Esophagus squamous epithelium (tissue), 5 donors: ENCODE measurements around the gene CRYBG1. TPM values are rescaled to one million over a fixed set of nuclear protein-coding genes. Genes with fewer than 3 reads are reported as not detected.

Experiments used
- DNase-seq: peaks from one replicate; lab custom pipeline; 2025; lab: John Stamatoyannopoulos, UW
- H3K27ac ChIP-seq, 4 donors: fragments of 200-600 bp; sonication (generic); one replicate each; pipeline ENCODE4 v1.5.1; 2016 to 2019; ENCODE audit warnings: mild to moderate bottlenecking in 1 of 4
- H3K27me3 ChIP-seq, 4 donors: fragments of 200-600 bp; sonication (generic); 1 replicate in 3 of 4; 2 replicates in 1 of 4; pipeline versions ENCODE4 v1.5.1 to v1.6.0; 2017 to 2021; ENCODE audit warnings: antibody characterized with exemption in 1 of 4
- H3K36me3 ChIP-seq, 3 donors: fragments of 200-600 bp; sonication (generic); one replicate each; pipeline ENCODE4 v1.5.1; 2016 to 2019
- H3K4me1 ChIP-seq, 3 donors: fragments of 200-600 bp; sonication (generic); one replicate each; pipeline ENCODE4 v1.5.1; 2017 to 2019
- H3K4me3 ChIP-seq, 4 donors: fragments of 200-600 bp; sonication (generic); 1 replicate in 3 of 4; 2 replicates in 1 of 4; pipeline ENCODE4 v1.5.1; 2016 to 2019; ENCODE audit warnings: mild to moderate bottlenecking in 2 of 4, moderate library complexity in 1 of 4
- H3K9me3 ChIP-seq, 3 donors: fragments of 200-600 bp; sonication (generic); one replicate each; pipeline ENCODE4 v1.5.1; 2016 to 2019
- POLR2A ChIP-seq, 4 donors: fragments of 450-650 bp; IDR thresholded peaks; one replicate each; pipeline ENCODE4 v1.6.1; 2017; ENCODE audit warnings: antibody characterized with exemption in 4 of 4, mild to moderate bottlenecking in 4 of 4, moderate library complexity in 3 of 4
- WGBS, 2 donors: methylation state at CpG; one replicate each; pipeline ENCODE4 v1.1.5; 2018; 5-methylcytosine and 5-hydroxymethylcytosine counted together
- intact Hi-C: fragments of 100-400 bp; cut with DNase I; formaldehyde crosslinking; loops from one replicate; pipeline ENCODE4 v1.15.0; 2022
- total RNA-seq, 4 donors: library from RNA; depleted of rRNA; stranded (reverse); fragments of >200 nt; gene quantifications; one replicate each; pipeline ENCODE4 v1.1.0, GENCODE V29; 2016
- TF ChIP-seq, protein P1 (sequence below), 6 experiments: fragments of 450-650 bp in 4 of 6; fragments of 200-600 bp in 2 of 6; sonication (generic) in 2 of 6; IDR thresholded peaks; one replicate each; pipeline ENCODE4 v1.5.1; 2016 to 2019; ENCODE audit warnings: antibody characterized with exemption in 6 of 6, mild to moderate bottlenecking in 4 of 6, moderate library complexity in 4 of 6
- donor health status: DM: yes; HTN: yes; CAD: no.

Gene CRYBG1
- total RNA-seq, 4 donors from 2014 or later: 119 to 185 (median 153) TPM

DNA sequence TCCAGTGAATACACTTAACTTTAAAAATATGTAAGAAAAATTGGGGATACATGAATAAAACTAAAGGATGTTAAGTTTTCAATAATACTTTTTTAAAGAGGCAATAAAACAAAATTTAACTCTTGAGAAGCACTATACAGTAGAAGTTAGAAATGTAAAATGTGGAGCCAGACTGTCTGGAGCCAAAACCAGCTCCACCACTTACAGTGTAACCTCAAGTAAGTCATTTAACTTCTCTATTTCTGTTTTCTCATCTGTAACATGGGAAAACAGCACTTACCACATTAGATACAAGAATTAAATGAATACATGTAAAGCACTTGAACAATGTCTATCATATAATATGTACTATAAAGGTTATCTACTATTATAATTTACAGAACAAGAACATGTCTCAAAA, 41.7 kb upstream of the CRYBG1 start:
- intact Hi-C loops: no loop called here
- Histone ChIP-seq H3K4me3 (no peak overlapping the region), H3K9me3 (no peaks in the 10 kb centered on the region), H3K27me3 (no peaks in the 10 kb centered on the region), H3K27ac (no peak overlapping the region), H3K36me3 (peaks cover 0 to 22% (median 0%) of the 10 kb centered on the region in 3 donors), H3K4me1 (peaks cover 0 to 49% (median 3%) of the 10 kb centered on the region in 3 donors)
- no peak for DNase-seq
- TF ChIP-seq, protein P1, sequence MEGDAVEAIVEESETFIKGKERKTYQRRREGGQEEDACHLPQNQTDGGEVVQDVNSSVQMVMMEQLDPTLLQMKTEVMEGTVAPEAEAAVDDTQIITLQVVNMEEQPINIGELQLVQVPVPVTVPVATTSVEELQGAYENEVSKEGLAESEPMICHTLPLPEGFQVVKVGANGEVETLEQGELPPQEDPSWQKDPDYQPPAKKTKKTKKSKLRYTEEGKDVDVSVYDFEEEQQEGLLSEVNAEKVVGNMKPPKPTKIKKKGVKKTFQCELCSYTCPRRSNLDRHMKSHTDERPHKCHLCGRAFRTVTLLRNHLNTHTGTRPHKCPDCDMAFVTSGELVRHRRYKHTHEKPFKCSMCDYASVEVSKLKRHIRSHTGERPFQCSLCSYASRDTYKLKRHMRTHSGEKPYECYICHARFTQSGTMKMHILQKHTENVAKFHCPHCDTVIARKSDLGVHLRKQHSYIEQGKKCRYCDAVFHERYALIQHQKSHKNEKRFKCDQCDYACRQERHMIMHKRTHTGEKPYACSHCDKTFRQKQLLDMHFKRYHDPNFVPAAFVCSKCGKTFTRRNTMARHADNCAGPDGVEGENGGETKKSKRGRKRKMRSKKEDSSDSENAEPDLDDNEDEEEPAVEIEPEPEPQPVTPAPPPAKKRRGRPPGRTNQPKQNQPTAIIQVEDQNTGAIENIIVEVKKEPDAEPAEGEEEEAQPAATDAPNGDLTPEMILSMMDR (IDR thresholded peaks at IDR 0.05): no peak
- TF ChIP-seq POLR2A (IDR thresholded peaks at IDR 0.05): no peak

DNA sequence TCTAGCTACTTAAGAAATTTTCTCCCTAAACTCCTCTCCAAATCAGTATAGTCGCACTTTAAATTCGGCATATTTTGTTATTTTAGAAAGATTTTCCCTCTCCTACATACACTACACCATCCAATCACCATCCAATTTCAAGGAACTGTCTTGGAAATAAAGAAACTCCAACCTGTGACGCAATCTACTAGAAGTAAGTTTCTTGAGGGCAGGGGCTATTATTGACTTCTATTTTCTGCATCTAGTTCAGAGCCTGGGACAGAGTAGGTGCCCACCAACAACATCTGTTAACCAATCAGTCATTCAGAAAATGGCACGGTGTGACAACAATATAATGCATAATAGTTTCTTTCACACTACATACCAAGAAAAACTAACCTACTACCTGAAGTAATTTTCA, 38.6 kb upstream of the CRYBG1 start:
- Histone ChIP-seq H3K27me3 (no peaks in the 10 kb centered on the region), H3K4me3 (no peak overlapping the region), H3K36me3 (no peaks in the 10 kb centered on the region), H3K27ac (no peak overlapping the region), H3K4me1 (peaks cover 0 to 61% (median 12%) of the 10 kb centered on the region in 3 donors), H3K9me3 (no peaks in the 10 kb centered on the region)
- WGBS, 2 donors: 90 to 94% methylated on average over 4 of the region's 4 CpGs
- no peak for DNase-seq
- intact Hi-C loops: no loop called here
- TF ChIP-seq, protein P1 (IDR thresholded peaks at IDR 0.05): no peak
- no peak for TF ChIP-seq POLR2A (IDR thresholded peaks at IDR 0.05)

DNA sequence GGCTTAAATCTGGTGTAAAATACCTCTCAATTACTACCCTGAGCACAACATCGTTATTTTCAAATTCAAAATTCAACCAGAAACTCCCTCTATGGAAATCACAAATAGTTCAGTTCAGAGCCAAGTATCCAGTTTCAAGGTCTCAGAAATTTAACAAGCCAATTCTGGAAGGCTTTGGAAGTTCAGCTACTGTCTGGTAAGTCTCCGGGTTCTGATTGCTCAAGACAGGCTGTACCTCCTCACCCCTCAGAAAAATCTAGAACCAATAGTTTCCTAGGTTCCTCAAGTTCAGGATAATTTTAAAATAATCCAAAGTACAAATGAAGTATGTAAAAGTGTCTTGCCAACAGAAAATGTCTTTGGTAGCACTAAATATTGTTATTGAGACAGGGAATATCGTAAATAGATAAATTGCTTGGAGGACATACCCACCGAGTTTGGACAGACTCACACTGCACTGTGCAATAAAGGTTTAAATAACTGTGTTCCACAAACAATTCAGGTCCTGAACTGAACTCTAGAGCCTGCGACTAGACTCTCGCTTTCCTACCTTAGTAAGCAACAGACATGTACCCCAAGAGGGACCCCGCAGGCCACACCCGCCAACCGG, 35.7 kb upstream of the CRYBG1 start:
- Histone ChIP-seq H3K36me3 (no peaks in the 10 kb centered on the region), H3K27ac (peak overlapping the region; percentile 96 to 98 (median 96)), H3K4me1 (peaks cover 0 to 49% (median 12%) of the 10 kb centered on the region in 3 donors), H3K27me3 (peaks cover 0 to 9% (median 0%) of the 10 kb centered on the region in 4 donors), H3K9me3 (no peaks in the 10 kb centered on the region), H3K4me3 (peak overlapping the region; percentile 78 to 97 (median 90))
- intact Hi-C loops: no loop called here
- no peak for TF ChIP-seq POLR2A (IDR thresholded peaks at IDR 0.05)
- TF ChIP-seq, protein P1 (IDR thresholded peaks at IDR 0.05): no peak
- WGBS, 2 donors: 3 to 5% methylated on average over 9 of the region's 9 CpGs
- no peak for DNase-seq

DNA sequence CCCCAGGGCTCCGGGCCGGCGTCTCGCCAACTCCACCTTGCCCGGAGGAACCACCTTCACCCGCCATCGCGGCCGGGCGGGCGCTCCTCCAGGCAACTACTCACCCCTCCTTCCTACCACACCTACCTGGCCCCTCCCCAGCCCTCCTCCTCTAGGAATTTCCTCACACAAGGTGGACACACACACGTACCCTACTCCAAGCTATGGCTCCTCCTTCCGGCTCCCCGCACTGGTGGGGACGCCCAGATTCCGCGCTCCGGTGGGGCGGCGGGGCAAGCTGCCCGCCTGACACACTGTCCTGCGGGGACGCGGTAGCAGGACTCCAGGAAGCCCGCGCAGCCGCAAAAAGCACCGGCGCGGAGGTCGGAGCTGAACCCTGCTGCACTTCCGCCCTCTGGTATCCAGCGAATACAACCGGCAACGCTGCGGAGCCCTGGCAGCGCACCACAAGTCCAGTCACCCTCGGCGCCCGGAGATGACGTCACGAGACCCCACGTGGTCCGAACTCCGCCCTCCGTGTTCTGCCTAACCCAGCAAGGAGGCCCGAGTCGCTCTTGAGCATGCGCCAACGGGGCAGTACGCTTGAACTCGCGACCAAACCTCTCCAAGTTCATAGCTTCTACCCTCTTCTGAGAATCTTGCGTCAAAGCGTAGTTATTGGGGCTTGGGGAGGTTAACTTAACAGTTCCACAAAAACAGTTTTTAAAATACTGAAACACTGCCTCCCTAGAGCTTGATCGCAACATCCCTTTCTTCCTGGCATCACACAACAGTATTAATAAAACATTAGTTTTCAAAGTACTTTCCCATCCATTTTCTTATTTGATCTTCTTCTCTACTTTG, 35.0 kb upstream of the CRYBG1 start, which contains the start of gene ATG5:
Gene ATG5, minus strand, starts transcription at position 425 of the 843 bp plus-strand sequence. CDS start 9,552 bp downstream, outside the sequence.
- Histone ChIP-seq H3K27me3 (peaks cover 0 to 16% (median 0%) of the 10 kb centered on the region in 4 donors), H3K36me3 (no peaks in the 10 kb centered on the region), H3K4me3 (peak within 1 kb of the TSS; percentile 78 to 97 (median 90)), H3K4me1 (peaks cover 0 to 49% (median 12%) of the 10 kb centered on the region in 3 donors), H3K9me3 (no peaks in the 10 kb centered on the region), H3K27ac (peak within 1 kb of the TSS; percentile 96 to 98 (median 96))
- 3 to 4% methylated on average over 17 to 21 of the region's 56 CpGs for WGBS, 2 donors
- intact Hi-C loops: no loop called here
- TF ChIP-seq POLR2A (IDR thresholded peaks at IDR 0.05): peak in 3 of 4 donors; percentile 72 to 82 (median 73)
- TF ChIP-seq, protein P1 (IDR thresholded peaks at IDR 0.05): peak in 3 of 6 experiments; percentile 2 to 43 (median 10)
- peak; percentile 96 for DNase-seq
